ENCODE data around the gene CDC23. TPM values are rescaled to one million over a fixed set of nuclear protein-coding genes. Genes with fewer than 3 reads are reported as not detected.

The CDC23 gene
- total RNA-seq, 4 donors from 2014 or later, result 7.7 to 11.7 (median 10.4) TPM

- no peak overlapping the region for H3K27ac ChIP-seq
- in situ Hi-C loops (cut with MboI; ENCODE audit: low sequenced_read_pairs in 4 of 4), result no loop called here
- ATAC-seq, result no peak
- no peak for DNase-seq
- H3K9me3 ChIP-seq, result no peaks in the 10 kb centered on the region
- intact Hi-C loops (cut with DNase I; ENCODE audit: low total_unique reads), result no loop called here
- TF ChIP-seq POLR2A (IDR thresholded peaks at IDR 0.05), result no peak
- no peaks in the 10 kb centered on the region for H3K27me3 ChIP-seq
- H3K4me3 ChIP-seq, result no peak overlapping the region
- H3K36me3 ChIP-seq, result no peaks in the 10 kb centered on the region
- H3K4me1 ChIP-seq, result no peaks in the 10 kb centered on the region
Measured at GRCh38 chr5:138246822-138247221, 33.7 kb upstream of the CDC23 start.

DNA sequence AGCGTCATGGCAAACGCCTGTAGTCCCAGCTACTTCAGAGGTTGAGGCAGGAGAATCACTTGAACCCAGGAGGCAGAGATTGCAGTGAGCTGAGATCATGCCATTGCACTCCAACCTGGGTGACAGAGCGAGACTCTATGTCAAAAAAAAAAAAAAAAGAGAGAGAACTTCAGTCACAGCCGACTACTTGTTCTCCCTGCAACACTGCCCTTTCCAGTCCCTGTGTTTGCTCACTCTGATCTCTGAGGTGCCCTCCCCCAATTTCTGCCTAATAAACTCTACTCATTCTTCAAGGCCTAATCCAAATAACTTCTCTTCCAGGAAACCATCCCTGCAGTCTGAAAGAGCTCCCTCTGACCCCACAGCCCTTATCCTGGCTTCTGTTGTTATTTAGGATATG is 33.2 kb upstream of the CDC23 start:
- H3K9me3 ChIP-seq, result no peaks in the 10 kb centered on the region
- H3K36me3 ChIP-seq, result no peaks in the 10 kb centered on the region
- TF ChIP-seq POLR2A (IDR thresholded peaks at IDR 0.05) (no peak), CTCF (IDR thresholded peaks at IDR 0.05 in 4 of 5, conservative IDR thresholded peaks at IDR 0.05 in 1 of 5) (no peak)
- no peak for ATAC-seq
- no peaks in the 10 kb centered on the region for H3K27me3 ChIP-seq
- H3K27ac ChIP-seq, result no peak overlapping the region
- H3K4me3 ChIP-seq, result no peak overlapping the region
- in situ Hi-C loops (cut with MboI; ENCODE audit: low sequenced_read_pairs in 4 of 4) (no loop called here), intact Hi-C loops (cut with DNase I; ENCODE audit: low total_unique reads) (no loop called here)
- no peaks in the 10 kb centered on the region for H3K4me1 ChIP-seq
- no peak for DNase-seq

DNA sequence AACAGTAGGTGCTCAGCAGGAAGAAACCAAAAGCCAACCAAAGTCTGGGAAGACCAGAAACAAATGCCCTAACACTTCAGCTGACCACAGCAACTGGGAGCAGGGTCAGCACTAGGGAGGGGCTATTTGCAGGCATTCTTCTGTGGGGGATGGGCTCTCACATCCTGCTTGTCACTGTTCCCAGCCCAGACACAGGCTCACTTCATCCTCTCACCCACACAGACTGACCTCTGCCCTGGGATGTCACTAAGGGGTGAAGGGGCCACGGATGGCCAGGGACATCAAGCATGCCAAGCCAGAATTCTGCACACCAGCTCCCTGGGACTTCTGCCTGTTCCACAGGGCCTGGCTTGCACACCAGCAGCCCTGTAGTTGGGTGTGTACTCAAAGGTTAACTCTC is 32.6 kb upstream of the CDC23 start:
- no peak overlapping the region for H3K27ac ChIP-seq
- intact Hi-C loops (cut with DNase I; ENCODE audit: low total_unique reads), result no loop called here
- no peaks in the 10 kb centered on the region for H3K9me3 ChIP-seq
- no peaks in the 10 kb centered on the region for H3K4me1 ChIP-seq
- ATAC-seq (no peak), DNase-seq (no peak)
- in situ Hi-C loops (cut with MboI; ENCODE audit: low sequenced_read_pairs in 4 of 4), result no loop called here
- no peaks in the 10 kb centered on the region for H3K27me3 ChIP-seq
- TF ChIP-seq CTCF (IDR thresholded peaks at IDR 0.05 in 4 of 5, conservative IDR thresholded peaks at IDR 0.05 in 1 of 5) (no peak), POLR2A (IDR thresholded peaks at IDR 0.05) (no peak)
- no peak overlapping the region for H3K4me3 ChIP-seq
- no peaks in the 10 kb centered on the region for H3K36me3 ChIP-seq

GRCh38 chr5:138243794-138244193 is 30.7 kb upstream of the CDC23 start:
- no peak overlapping the region for H3K27ac ChIP-seq
- in situ Hi-C loops (cut with MboI; ENCODE audit: low sequenced_read_pairs in 4 of 4), result no loop called here
- intact Hi-C loops (cut with DNase I; ENCODE audit: low total_unique reads), result no loop called here
- H3K36me3 ChIP-seq, result no peaks in the 10 kb centered on the region
- H3K4me3 ChIP-seq, result no peak overlapping the region
- no peaks in the 10 kb centered on the region for H3K27me3 ChIP-seq
- ATAC-seq (no peak), DNase-seq (no peak)
- TF ChIP-seq CTCF (IDR thresholded peaks at IDR 0.05 in 4 of 5, conservative IDR thresholded peaks at IDR 0.05 in 1 of 5) (no peak), POLR2A (IDR thresholded peaks at IDR 0.05) (no peak)
- no peaks in the 10 kb centered on the region for H3K4me1 ChIP-seq
- no peaks in the 10 kb centered on the region for H3K9me3 ChIP-seq

GRCh38 chr5:138241688-138242571 is 28.8 kb upstream of the CDC23 start:
- in situ Hi-C loops (cut with MboI; ENCODE audit: low sequenced_read_pairs in 4 of 4) (no loop called here), intact Hi-C loops (cut with DNase I; ENCODE audit: low total_unique reads) (no loop called here)
- H3K27ac ChIP-seq, result peak overlapping the region in 2 of 4 donors; percentile 10 to 19
- peak overlapping the region; percentile 57 to 84 (median 72) for H3K4me3 ChIP-seq
- H3K27me3 ChIP-seq, result no peaks in the 10 kb centered on the region
- ATAC-seq, result peak; percentile 58 to 77
- no peaks in the 10 kb centered on the region for H3K36me3 ChIP-seq
- H3K4me1 ChIP-seq, result no peaks in the 10 kb centered on the region
- DNase-seq, result no peak
- TF ChIP-seq CTCF (IDR thresholded peaks at IDR 0.05 in 4 of 5, conservative IDR thresholded peaks at IDR 0.05 in 1 of 5), result no peak
- TF ChIP-seq POLR2A (IDR thresholded peaks at IDR 0.05), result no peak
- H3K9me3 ChIP-seq, result no peaks in the 10 kb centered on the region
